ENCODE results near the gene RTP2. TPM values are rescaled to one million over a fixed set of nuclear protein-coding genes. Genes with fewer than 3 reads are reported as not detected.
"Not testable (repeated sequence)": the region's sequence is repeated elsewhere in the genome, so short reads cannot be mapped to it uniquely, and the experiment has no call there.

The RTP2 gene
- total RNA-seq, 6 donors from 2014 or later = not detected

DNA sequence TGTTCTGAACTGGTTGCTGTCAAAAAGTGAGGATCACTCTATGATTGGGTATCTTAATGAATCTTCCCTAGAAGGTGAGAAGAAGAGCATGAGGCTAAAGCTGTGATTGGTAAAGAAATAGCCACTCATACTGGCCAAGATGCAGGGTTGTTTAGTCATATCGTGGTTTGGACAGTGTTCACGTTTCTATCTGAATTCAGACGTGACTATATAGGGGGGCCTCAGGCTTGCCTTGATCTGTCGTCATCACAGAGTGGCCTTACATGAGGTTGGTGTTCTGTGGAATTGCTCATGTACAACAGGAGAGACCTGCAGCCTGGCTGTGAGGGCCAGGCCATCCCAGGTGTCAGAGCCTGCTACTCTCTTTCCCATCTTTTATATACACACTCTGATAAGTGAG, 12.4 kb downstream of the RTP2 start:
- no peaks in the 10 kb centered on the region for H3K27me3 ChIP-seq
- H3K4me1 ChIP-seq = no peaks in the 10 kb centered on the region
- no peak overlapping the region for H3K27ac ChIP-seq
- H3K9me3 ChIP-seq = peaks cover 0 to 9% (median 5%) of the 10 kb centered on the region in 4 donors
- ATAC-seq (ENCODE audit: low FRiP score in 2 of 2) = no peak
- DNase-seq = no peak
- 69% methylated on average over 4 of the region's 4 CpGs for WGBS, 2 donors
- no peak overlapping the region for H3K4me3 ChIP-seq
- TF ChIP-seq CTCF (IDR thresholded peaks at IDR 0.05) = no peak
- TF ChIP-seq POLR2A (IDR thresholded peaks at IDR 0.05) = no peak
- no peak for TF ChIP-seq POLR2AphosphoS5 (IDR thresholded peaks at IDR 0.05)
- TF ChIP-seq EP300 (IDR thresholded peaks at IDR 0.05) = no peak
- no peaks in the 10 kb centered on the region for H3K36me3 ChIP-seq

- TF ChIP-seq CTCF (IDR thresholded peaks at IDR 0.05) (no peak), EP300 (IDR thresholded peaks at IDR 0.05) (no peak), POLR2A (IDR thresholded peaks at IDR 0.05) (no peak), POLR2AphosphoS5 (IDR thresholded peaks at IDR 0.05) (no peak)
- Histone ChIP-seq H3K9me3 (peaks cover 0 to 9% (median 5%) of the 10 kb centered on the region in 4 donors), H3K4me3 (no peak overlapping the region), H3K27me3 (no peaks in the 10 kb centered on the region), H3K36me3 (no peaks in the 10 kb centered on the region), H3K27ac (no peak overlapping the region), H3K4me1 (no peaks in the 10 kb centered on the region)
- ATAC-seq (ENCODE audit: low FRiP score in 2 of 2) (no peak), DNase-seq (no peak)
- WGBS, 2 donors = 84 to 89% methylated on average over 5 of the region's 5 CpGs
Measured at GRCh38 chr3:187686621-187687273, 15.6 kb downstream of the RTP2 start.

GRCh38 chr3:187685948-187686347, 16.4 kb downstream of the RTP2 start:
- DNase-seq (no peak), ATAC-seq (ENCODE audit: low FRiP score in 2 of 2) (no peak)
- peaks cover 0 to 9% (median 5%) of the 10 kb centered on the region in 4 donors for H3K9me3 ChIP-seq
- no peaks in the 10 kb centered on the region for H3K27me3 ChIP-seq
- no peak overlapping the region for H3K4me3 ChIP-seq
- H3K4me1 ChIP-seq = no peaks in the 10 kb centered on the region
- 88 to 92% methylated on average over 7 of the region's 7 CpGs for WGBS, 2 donors
- no peaks in the 10 kb centered on the region for H3K36me3 ChIP-seq
- no peak overlapping the region for H3K27ac ChIP-seq
- TF ChIP-seq POLR2AphosphoS5 (IDR thresholded peaks at IDR 0.05) (no peak), CTCF (IDR thresholded peaks at IDR 0.05) (no peak), EP300 (IDR thresholded peaks at IDR 0.05) (no peak), POLR2A (IDR thresholded peaks at IDR 0.05) (no peak)

DNA sequence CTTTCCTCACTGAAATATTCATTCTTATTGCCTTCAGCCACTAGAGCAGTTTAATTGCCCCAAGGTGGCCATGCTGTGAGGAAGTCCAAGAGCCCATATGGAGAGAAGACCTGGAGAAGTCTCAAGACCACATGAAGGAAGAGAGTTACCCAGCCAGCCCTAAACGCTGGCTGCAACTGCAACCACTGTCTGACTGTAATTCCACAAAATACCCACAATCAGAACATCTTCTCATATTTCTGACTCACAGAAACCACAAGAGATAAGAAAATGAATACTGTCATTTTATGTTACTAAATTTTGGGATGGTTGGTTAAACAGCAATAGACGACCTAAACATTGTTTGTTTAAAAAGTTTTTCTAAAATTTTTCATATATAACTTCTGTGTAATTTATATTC, 17.5 kb downstream of the RTP2 start:
- H3K36me3 ChIP-seq = no peaks in the 10 kb centered on the region
- H3K27ac ChIP-seq = no peak overlapping the region
- peaks cover 0 to 9% (median 5%) of the 10 kb centered on the region in 4 donors for H3K9me3 ChIP-seq
- H3K4me1 ChIP-seq = no peaks in the 10 kb centered on the region
- DNase-seq (no peak), ATAC-seq (ENCODE audit: low FRiP score in 2 of 2) (no peak)
- no peak overlapping the region for H3K4me3 ChIP-seq
- H3K27me3 ChIP-seq = no peaks in the 10 kb centered on the region
- TF ChIP-seq POLR2AphosphoS5 (IDR thresholded peaks at IDR 0.05) (no peak), POLR2A (IDR thresholded peaks at IDR 0.05) (no peak), CTCF (IDR thresholded peaks at IDR 0.05) (no peak), EP300 (IDR thresholded peaks at IDR 0.05) (no peak)
- 64 to 73% methylated on average over 2 of the region's 2 CpGs for WGBS, 2 donors

DNA sequence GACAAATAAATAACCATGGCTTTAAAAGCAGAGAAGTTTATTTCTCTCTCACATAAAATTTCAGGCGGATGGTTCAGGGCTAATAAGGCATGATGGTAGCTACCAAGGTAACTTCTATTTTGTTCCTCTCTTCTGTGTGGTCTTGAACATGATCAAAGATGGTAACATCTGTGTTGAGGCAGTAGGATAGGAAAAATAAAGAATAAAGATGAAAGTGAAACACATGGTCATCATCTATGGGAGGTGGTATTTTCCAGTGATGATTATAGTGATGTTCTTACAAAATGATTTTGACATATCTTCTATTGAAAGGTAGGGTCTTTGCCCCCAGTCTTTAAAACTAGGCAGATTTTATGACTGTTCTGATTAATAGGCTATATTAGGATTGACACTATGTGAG, 17.9 kb downstream of the RTP2 start:
- TF ChIP-seq CTCF (IDR thresholded peaks at IDR 0.05) = no peak
- DNase-seq = no peak
- 91 to 94% methylated on average over 1 of the region's 1 CpG for WGBS, 2 donors
- H3K4me1 ChIP-seq = peaks cover 0 to 2% (median 0%) of the 10 kb centered on the region in 4 donors
- no peak for ATAC-seq (ENCODE audit: low FRiP score in 2 of 2)
- no peaks in the 10 kb centered on the region for H3K27me3 ChIP-seq
- no peak overlapping the region for H3K27ac ChIP-seq
- H3K9me3 ChIP-seq = peaks cover 0 to 9% (median 5%) of the 10 kb centered on the region in 4 donors
- H3K4me3 ChIP-seq = no peak overlapping the region
- H3K36me3 ChIP-seq = no peaks in the 10 kb centered on the region

DNA sequence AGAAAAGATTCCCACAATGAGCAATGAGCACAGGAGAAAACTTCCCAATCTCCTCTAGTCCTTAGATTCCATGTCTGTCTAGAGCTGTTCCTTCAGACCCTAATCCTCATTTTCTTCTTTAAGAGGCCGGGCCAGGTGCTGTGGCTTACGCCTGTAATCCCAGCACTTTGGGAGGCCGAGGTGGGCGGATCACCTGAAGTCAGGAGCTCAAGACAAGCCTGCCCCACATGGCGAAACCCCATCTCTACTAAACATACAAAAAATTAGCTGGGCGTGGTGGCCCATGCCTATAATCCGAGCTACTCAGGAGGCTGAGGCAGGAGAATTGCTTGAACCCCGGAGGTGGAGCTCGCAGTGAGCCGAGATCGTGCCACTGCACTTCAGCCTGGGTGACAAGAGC, 20.6 kb downstream of the RTP2 start:
- DNase-seq; H3K9me3 ChIP-seq; H3K27ac ChIP-seq; H3K4me1 ChIP-seq; H3K36me3 ChIP-seq; ATAC-seq (ENCODE audit: low FRiP score in 2 of 2); H3K27me3 ChIP-seq; H3K4me3 ChIP-seq: not testable (repeated sequence)
- WGBS, 2 donors = 84 to 89% methylated on average over 8 to 11 of the region's 11 CpGs
